GM11168 (cell line): ENCODE data around the gene TIMP3.
"Not testable (repeated sequence)": the region's sequence is repeated elsewhere in the genome, so short reads cannot be mapped to it uniquely, and the experiment has no call there.

Source experiments
- in situ Hi-C: fragments of 300-500 bp; cut with MboI; formaldehyde crosslinking; loops from one replicate; pipeline ENCODE4 v1.12.0; 2022; ENCODE audit warnings: low sequenced_read_pairs; ENCODE audit not compliant: unreplicated experiment

Gene TIMP3

GRCh38 chr22:32849501-32849900 is 48.0 kb downstream of the TIMP3 start:
- in situ Hi-C loops: no loop called here

- in situ Hi-C loops: no loop called here
These were observed 48.7 kb downstream of the TIMP3 start for GRCh38 chr22:32850157-32850556.

GRCh38 chr22:32850591-32851517 is 49.3 kb downstream of the TIMP3 start:
- in situ Hi-C loops: no loop called here

- in situ Hi-C loops: no loop called here
These were observed 51.1 kb downstream of the TIMP3 start for GRCh38 chr22:32852395-32853251.

GRCh38 chr22:32853662-32854061 is 52.2 kb downstream of the TIMP3 start:
- in situ Hi-C loops: no loop called here

GRCh38 chr22:32854351-32854804 is 52.9 kb downstream of the TIMP3 start:
- in situ Hi-C loops: no loop called here

GRCh38 chr22:32855045-32855756 is 53.7 kb downstream of the TIMP3 start:
- in situ Hi-C loops: no loop called here

GRCh38 chr22:32858121-32858703 is 56.7 kb downstream of the TIMP3 start:
- in situ Hi-C loops: no loop called here

- in situ Hi-C loops: no loop called here
These were observed 57.5 kb downstream of the TIMP3 start for GRCh38 chr22:32858957-32859356.

GRCh38 chr22:32859743-32860142 is 58.2 kb downstream of the TIMP3 start:
- in situ Hi-C loops: no loop called here

GRCh38 chr22:32861330-32861729 is 59.8 kb downstream of the TIMP3 start:
- in situ Hi-C loops: no loop called here

- in situ Hi-C loops: no loop called here
These were observed 60.6 kb downstream of the TIMP3 start for GRCh38 chr22:32862083-32862482.

- in situ Hi-C loops: no loop called here
These were observed 61.6 kb downstream of the TIMP3 start for GRCh38 chr22:32862936-32863661.

GRCh38 chr22:32864041-32864440 is 62.5 kb downstream of the TIMP3 start:
- in situ Hi-C loops: no loop called here

GRCh38 chr22:32864596-32864995 is 63.1 kb downstream of the TIMP3 start:
- in situ Hi-C loops: no loop called here

GRCh38 chr22:32866953-32867352 is 65.4 kb downstream of the TIMP3 start:
- in situ Hi-C loops: no loop called here

GRCh38 chr22:32868946-32869345 is 67.4 kb downstream of the TIMP3 start:
- in situ Hi-C loops: no loop called here

GRCh38 chr22:32870474-32870873 is 69.0 kb downstream of the TIMP3 start:
- in situ Hi-C loops: no loop called here

GRCh38 chr22:32873604-32874003 is 72.1 kb downstream of the TIMP3 start:
- in situ Hi-C loops: not testable (repeated sequence)
